GM18909 (cell line): ENCODE results near the gene SERF1A.
"Not testable (repeated sequence)": the region's sequence is repeated elsewhere in the genome, so short reads cannot be mapped to it uniquely, and the experiment has no call there.

Experiments used
- ATAC-seq: cut with Tn5 transposase; IDR thresholded peaks from one replicate; pipeline ENCODE4 v1.9.1; 2021; ENCODE audit warnings: mild to moderate bottlenecking; ENCODE audit not compliant: unreplicated experiment, poor library complexity

SERF1A gene

GRCh38 chr5:70900533-70901271, at the start of gene SERF1A:
Gene SERF1A (plus strand): TSS chr5:70900669. CDS start chr5:70900870, 201 bp downstream.
- peak; percentile 89 for ATAC-seq

GRCh38 chr5:70866778-70867177, 33.7 kb upstream of the SERF1A start:
- ATAC-seq: not testable (repeated sequence)

GRCh38 chr5:70870626-70871025, 29.8 kb upstream of the SERF1A start:
- not testable (repeated sequence) for ATAC-seq

- not testable (repeated sequence) for ATAC-seq
These were observed 4.4 kb upstream of the SERF1A start for GRCh38 chr5:70896076-70896475.

- peak; percentile 40 for ATAC-seq
These were observed 753 bp downstream of the SERF1A start for GRCh38 chr5:70901272-70901571.

GRCh38 chr5:70906624-70907023, 6.2 kb downstream of the SERF1A start:
- ATAC-seq: not testable (repeated sequence)

GRCh38 chr5:70916829-70917228, 16.4 kb downstream of the SERF1A start:
- not testable (repeated sequence) for ATAC-seq

GRCh38 chr5:70925211-70925562, 24.7 kb downstream of the SERF1A start:
- ATAC-seq: not testable (repeated sequence)

GRCh38 chr5:70931709-70932368, 31.4 kb downstream of the SERF1A start:
- not testable (repeated sequence) for ATAC-seq

GRCh38 chr5:70932560-70932959, 32.1 kb downstream of the SERF1A start:
- ATAC-seq: not testable (repeated sequence)

GRCh38 chr5:70953068-70953467, 52.6 kb downstream of the SERF1A start:
- not testable (repeated sequence) for ATAC-seq
